ENCODE measurements around the gene NR2C2. TPM values are rescaled to one million over a fixed set of nuclear protein-coding genes. Genes with fewer than 3 reads are reported as not detected.
A peak's percentile ranks its signal among the peaks of the same experiment; 100 is the strongest.

NR2C2 gene
- total RNA-seq, 1 experiment from 2014 or later: 50.8 TPM

- TF ChIP-seq AR (CRISPR knock-in tag; IDR thresholded peaks at IDR 0.05) (no peak), ZBTB43 (CRISPR knock-in tag; IDR thresholded peaks at IDR 0.05) (no peak), ZNF232 (CRISPR knock-in tag; IDR thresholded peaks at IDR 0.05) (no peak), PRDM15 (CRISPR knock-in tag; IDR thresholded peaks at IDR 0.05) (peak; percentile 52), ZNF416 (CRISPR knock-in tag; IDR thresholded peaks at IDR 0.05) (no peak), OVOL2 (CRISPR knock-in tag; IDR thresholded peaks at IDR 0.05; ENCODE audit: borderline replicate concordance) (no peak), JUN (CRISPR knock-in tag; IDR thresholded peaks at IDR 0.05) (no peak), NR1H2 (CRISPR knock-in tag; IDR thresholded peaks at IDR 0.05) (no peak), ZNF425 (CRISPR knock-in tag; conservative IDR thresholded peaks at IDR 0.05) (no peak), NFE2L1 (CRISPR knock-in tag; IDR thresholded peaks at IDR 0.05) (no peak), MLX (CRISPR knock-in tag; IDR thresholded peaks at IDR 0.05) (0 out of 2 replicates have a peak, but pooled peaks have one; percentile 28), ZSCAN18 (CRISPR knock-in tag; IDR thresholded peaks at IDR 0.05) (no peak), ZNF263 (CRISPR knock-in tag; IDR thresholded peaks at IDR 0.05; ENCODE audit: low read depth) (no peak), GTF2I (CRISPR knock-in tag; conservative IDR thresholded peaks at IDR 0.05) (no peak), MAX (CRISPR knock-in tag; IDR thresholded peaks at IDR 0.05) (no peak), ZNF317 (CRISPR knock-in tag; IDR thresholded peaks at IDR 0.05; ENCODE audit: borderline replicate concordance, low read depth) (no peak), ZNF121 (CRISPR knock-in tag; IDR thresholded peaks at IDR 0.05) (no peak), ARID4B (CRISPR knock-in tag; IDR thresholded peaks at IDR 0.05; ENCODE audit: borderline replicate concordance) (no peak), ZNF138 (CRISPR knock-in tag; conservative IDR thresholded peaks at IDR 0.05) (no peak), NR2C2 (CRISPR knock-in tag; IDR thresholded peaks at IDR 0.05) (no peak), GABPB1 (CRISPR knock-in tag; IDR thresholded peaks at IDR 0.05) (no peak), KAT7 (CRISPR knock-in tag; IDR thresholded peaks at IDR 0.05; ENCODE audit: borderline replicate concordance) (no peak; the same call in 1 of the 2 replicates)
Observed at GRCh38 chr3:14947886-14948608, 664 bp downstream of the NR2C2 start (continued).
